SK-N-SH (cell line): ENCODE data around the gene PLXDC1. TPM values are rescaled to one million over a fixed set of nuclear protein-coding genes. Genes with fewer than 3 reads are reported as not detected.

ENCODE experiments used
- CTCF ChIA-PET: fragments of 300-600, 350-600 bp; formaldehyde crosslinking; extraction: SDS; loops from one replicate; lab custom pipeline; 2021; lab: Yijun Ruan, JAX
- POLR2A ChIA-PET: fragments of 350-600 bp; sonication (Branson Sonifier 250); formaldehyde crosslinking; extraction: SDS; loops from one replicate; lab custom pipeline; 2020; ENCODE audit warnings: antibody characterized with exemption, inconsistent platforms; lab: Yijun Ruan, JAX
- DNase-seq: peaks from one replicate; pipeline ENCODE4 v3.0.0; 2012
- H2AFZ ChIP-seq: fragments of 200-600 bp; sonication (generic); 2 replicates; pipeline ENCODE4 v1.8.1; 2016; ENCODE audit warnings: antibody characterized with exemption, mild to moderate bottlenecking, low read depth
- H3F3A ChIP-seq: fragments of 200-600 bp; sonication (generic); replicated peaks from 2 replicates; pipeline ENCODE3; 2016; ENCODE audit warnings: antibody characterized with exemption, mild to moderate bottlenecking; ENCODE audit not compliant: insufficient read depth
- H3K27ac ChIP-seq, 2 experiments: fragments of 200-500 bp in 1 of 2; fragments of 200-600 bp in 1 of 2; sonication (Bioruptor generic) in 1 of 2; sonication (generic), shearing (Covaris generic) in 1 of 2; 2 replicates each; pipeline versions ENCODE4 v1.5.1 to v1.6.1; 2014 to 2016; ENCODE audit warnings: low read depth in 2 of 2, inconsistent platforms in 1 of 2, low read length in 1 of 2, mild to moderate bottlenecking in 1 of 2, mixed read lengths in 1 of 2
- H3K27me3 ChIP-seq: fragments of 200-600 bp; sonication (generic), shearing (Covaris generic); 2 replicates; pipeline ENCODE4 v1.6.1; 2016; ENCODE audit warnings: mixed run types; ENCODE audit not compliant: insufficient read depth
- H3K36me3 ChIP-seq, 2 experiments: fragments of 200-500 bp in 1 of 2; fragments of 200-600 bp in 1 of 2; sonication (Bioruptor generic) in 1 of 2; sonication (generic) in 1 of 2; replicated peaks in 1 of 2; 2 replicates each; pipeline versions ENCODE3 to v1.5.1; 2014 to 2016; ENCODE audit warnings: low read length in 1 of 2, mild to moderate bottlenecking in 1 of 2; ENCODE audit not compliant: insufficient read depth in 2 of 2, control insufficient read depth in 1 of 2
- H3K4me1 ChIP-seq, 2 experiments: fragments of 200-500 bp in 1 of 2; fragments of 200-600 bp in 1 of 2; sonication (Bioruptor generic) in 1 of 2; sonication (generic), shearing (Covaris generic) in 1 of 2; 2 replicates each; pipeline versions ENCODE4 v1.5.1 to v1.6.1; 2014 to 2016; ENCODE audit warnings: low read depth in 1 of 2, low read length in 1 of 2, mixed run types in 1 of 2; ENCODE audit not compliant: insufficient read depth in 2 of 2, control insufficient read depth in 1 of 2
- H3K4me2 ChIP-seq: fragments of 200-600 bp; sonication (generic), shearing (Covaris generic); 2 replicates; pipeline ENCODE4 v1.6.1; 2017; ENCODE audit warnings: mixed run types
- H3K4me3 ChIP-seq, 2 experiments: fragments of 200-500 bp in 1 of 2; fragments of 200-600 bp in 1 of 2; sonication (Bioruptor generic) in 1 of 2; sonication (generic), shearing (Covaris generic) in 1 of 2; 2 replicates each; pipeline versions ENCODE4 v1.5.1 to v1.8.1; 2014 to 2016; ENCODE audit warnings: low read depth in 2 of 2, inconsistent platforms in 1 of 2, low read length in 1 of 2, mild to moderate bottlenecking in 1 of 2, mixed read lengths in 1 of 2, moderate library complexity in 1 of 2
- H3K79me2 ChIP-seq: fragments of 200-600 bp; sonication (generic); 2 replicates; pipeline ENCODE4 v1.8.1; 2017; ENCODE audit warnings: mild to moderate bottlenecking; ENCODE audit not compliant: insufficient read depth
- H3K9ac ChIP-seq: fragments of 200-600 bp; sonication (generic); 2 replicates; pipeline ENCODE4 v1.6.1; 2017; ENCODE audit warnings: mixed run types
- H3K9me2 ChIP-seq: fragments of 200-600 bp; sonication (generic); 2 replicates; pipeline ENCODE4 v1.6.1; 2017; ENCODE audit warnings: mixed run types
- H3K9me3 ChIP-seq: fragments of 200-600 bp; sonication (generic); 2 replicates; pipeline ENCODE4 v1.6.1; 2017; ENCODE audit warnings: mixed run types, mild to moderate bottlenecking, moderate library complexity
- H4K20me1 ChIP-seq: fragments of 200-600 bp; sonication (generic); 2 replicates; pipeline ENCODE4 v1.6.1; 2017; ENCODE audit warnings: mild to moderate bottlenecking, mixed run types; ENCODE audit not compliant: insufficient read depth
- EP300 ChIP-seq, 2 experiments: IDR thresholded peaks; 2 replicates each; pipeline versions ENCODE4 v1.4.0 to v1.6.1; 2012; ENCODE audit warnings: borderline replicate concordance in 1 of 2, low read depth in 1 of 2, low read length in 1 of 2
- EZH2phosphoT487 ChIP-seq: fragments of 200-600 bp; sonication (generic); IDR thresholded peaks from 2 replicates; pipeline ENCODE4 v1.6.1; 2017; ENCODE audit warnings: low read depth, mixed run types, mild to moderate bottlenecking, antibody characterized with exemption, moderate library complexity, borderline replicate concordance
- GABPA ChIP-seq: IDR thresholded peaks from 2 replicates; pipeline ENCODE4 v1.4.0; 2012; ENCODE audit warnings: low read depth, mild to moderate bottlenecking
- JUND ChIP-seq: IDR thresholded peaks from 2 replicates; pipeline ENCODE4 v1.4.0; 2012
- MXI1 ChIP-seq: IDR thresholded peaks from 2 replicates; pipeline ENCODE4 v1.6.1; 2012; ENCODE audit warnings: mild to moderate bottlenecking, low read depth, low read length, improper control_type of control experiment
- NFIC ChIP-seq: IDR thresholded peaks from 2 replicates; pipeline ENCODE4 v1.4.0; 2012; ENCODE audit warnings: borderline replicate concordance
- NRF1 ChIP-seq: IDR thresholded peaks from 2 replicates; pipeline ENCODE4 v1.6.1; 2012; ENCODE audit warnings: low read depth, mild to moderate bottlenecking, low read length
- POLR2AphosphoS5 ChIP-seq: IDR thresholded peaks from 2 replicates; pipeline ENCODE4 v1.6.1; 2012; ENCODE audit warnings: low read depth, low read length
- SMC3 ChIP-seq: IDR thresholded peaks from 2 replicates; pipeline ENCODE4 v1.6.1; 2012; ENCODE audit warnings: low read depth, low read length, improper control_type of control experiment
- TCF12 ChIP-seq: IDR thresholded peaks from 2 replicates; pipeline ENCODE4 v1.4.0; 2012
- TEAD4 ChIP-seq: IDR thresholded peaks from 2 replicates; pipeline ENCODE4 v1.4.0; 2012; ENCODE audit warnings: mild to moderate bottlenecking, borderline replicate concordance; ENCODE audit not compliant: insufficient read depth
- YY1 ChIP-seq: IDR thresholded peaks from 2 replicates; pipeline ENCODE4 v1.4.0; 2012; ENCODE audit warnings: low read depth, mild to moderate bottlenecking
- WGBS: methylation state at CpG from one replicate; pipeline ENCODE4 v1.1.6; 2017; ENCODE audit warnings: low lambda C conversion rate; 5-methylcytosine and 5-hydroxymethylcytosine counted together
- polyA plus RNA-seq, 3 experiments: library from polyadenylated mRNA; depleted of rRNA; stranded (reverse); fragments of >200 nt; gene quantifications; 2 replicates each; pipeline ENCODE4 v1.2.3, GENCODE V29; 2012
- TF ChIP-seq, protein P1 (sequence below): IDR thresholded peaks from 2 replicates; pipeline ENCODE4 v1.4.0; 2012; ENCODE audit warnings: low read depth, borderline replicate concordance
- TF ChIP-seq, protein P2 (sequence below): fragments of 150-350 bp; IDR thresholded peaks from 2 replicates; pipeline ENCODE4 v1.6.1; 2016; ENCODE audit warnings: mild to moderate bottlenecking, low read depth, low read length
- TF ChIP-seq, protein P3 (sequence below): IDR thresholded peaks from 2 replicates; pipeline ENCODE4; 2012
- TF ChIP-seq, protein P4 (sequence below): IDR thresholded peaks from 2 replicates; pipeline ENCODE4 v1.4.0; 2012; ENCODE audit warnings: low read depth
- TF ChIP-seq, protein P5 (sequence below): fragments of 150-350 bp; IDR thresholded peaks from 2 replicates; pipeline ENCODE4 v1.6.1; 2017; ENCODE audit warnings: antibody characterized with exemption, low read length, low read depth, borderline replicate concordance
- TF ChIP-seq, protein P6 (sequence below): IDR thresholded peaks from 2 replicates; pipeline ENCODE4 v1.6.1; 2012; ENCODE audit warnings: mild to moderate bottlenecking, low read depth, low read length, moderate library complexity
- TF ChIP-seq, protein P7 (sequence below): fragments of 200-600 bp; sonication (generic); IDR thresholded peaks from 2 replicates; pipeline ENCODE4 v1.6.1; 2017; ENCODE audit warnings: antibody characterized with exemption, mild to moderate bottlenecking, moderate library complexity
- TF ChIP-seq, protein P8 (sequence below): IDR thresholded peaks from 2 replicates; pipeline ENCODE4 v1.4.0; 2012; ENCODE audit warnings: low read depth, borderline replicate concordance

PLXDC1 gene
- polyA plus RNA-seq, 1 of the 3 experiments (the other 2 are of a cell fraction), result 1.5 TPM

DNA sequence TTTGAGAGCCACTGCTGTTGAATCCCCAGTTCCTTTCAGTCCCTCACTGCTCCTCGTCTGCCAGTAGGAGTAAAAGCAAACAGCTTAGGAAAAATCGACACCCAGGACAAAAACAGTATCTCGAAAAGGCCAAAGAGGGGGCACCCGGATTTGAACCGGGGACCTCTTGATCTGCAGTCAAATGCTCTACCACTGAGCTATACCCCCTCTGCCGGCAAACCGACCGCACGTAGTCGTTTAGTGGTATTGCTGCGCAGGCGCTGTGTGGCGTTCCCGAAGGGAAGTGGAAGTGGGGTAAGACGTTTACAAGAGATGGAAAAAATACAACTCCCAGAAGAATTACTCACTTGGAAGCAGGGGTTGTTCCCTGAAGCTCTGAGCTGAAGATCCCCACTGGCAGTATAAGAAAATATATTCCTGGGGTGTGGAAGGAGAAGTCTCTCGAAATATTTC, 2.2 kb upstream of the PLXDC1 start:
- Histone ChIP-seq H3F3A (peaks cover 12% of the 10 kb centered on the region), H3K4me1 (peaks cover 0 to 20% of the 10 kb centered on the region in 2 experiments; a peak in 1 of 4 replicates), H4K20me1 (no peaks in the 10 kb centered on the region), H3K9ac (peak overlapping the region; percentile 72), H3K4me3 (peak overlapping the region; percentile 83 to 89), H3K9me2 (no peaks in the 10 kb centered on the region), H3K27me3 (peaks cover 13% of the 10 kb centered on the region; the same call in 1 of the 2 replicates), H3K36me3 (no peaks in the 10 kb centered on the region), H3K27ac (peak overlapping the region; percentile 58 to 59), H3K9me3 (no peaks in the 10 kb centered on the region), H3K4me2 (peak overlapping the region; percentile 88), H3K79me2 (no peaks in the 10 kb centered on the region), H2AFZ (peak overlapping the region; percentile 94)
- DNase-seq, result peak; percentile 68
- 2% methylated on average over 16 of the region's 16 CpGs for WGBS
- CTCF ChIA-PET, result interaction anchor here (0.6 to 6.2 kb wide), 53 partner anchors 11 to 469 kb away, joined by 3 to 174 read pairs (median 5); partner anchors contain the start of genes ARL5C, LASP1, LASP1NB and PIP4K2B
- POLR2A ChIA-PET, result interaction anchor here (1.0 to 1.6 kb wide), 4 partner anchors 10 to 300 kb away, joined by 3 to 6 read pairs (median 4); partner anchors contain the start of gene LASP1
- TF ChIP-seq, protein P1, sequence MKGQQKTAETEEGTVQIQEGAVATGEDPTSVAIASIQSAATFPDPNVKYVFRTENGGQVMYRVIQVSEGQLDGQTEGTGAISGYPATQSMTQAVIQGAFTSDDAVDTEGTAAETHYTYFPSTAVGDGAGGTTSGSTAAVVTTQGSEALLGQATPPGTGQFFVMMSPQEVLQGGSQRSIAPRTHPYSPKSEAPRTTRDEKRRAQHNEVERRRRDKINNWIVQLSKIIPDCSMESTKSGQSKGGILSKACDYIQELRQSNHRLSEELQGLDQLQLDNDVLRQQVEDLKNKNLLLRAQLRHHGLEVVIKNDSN, result 0 out of 2 replicates have a peak, but pooled peaks have one; percentile 11
- TF ChIP-seq, protein P2, sequence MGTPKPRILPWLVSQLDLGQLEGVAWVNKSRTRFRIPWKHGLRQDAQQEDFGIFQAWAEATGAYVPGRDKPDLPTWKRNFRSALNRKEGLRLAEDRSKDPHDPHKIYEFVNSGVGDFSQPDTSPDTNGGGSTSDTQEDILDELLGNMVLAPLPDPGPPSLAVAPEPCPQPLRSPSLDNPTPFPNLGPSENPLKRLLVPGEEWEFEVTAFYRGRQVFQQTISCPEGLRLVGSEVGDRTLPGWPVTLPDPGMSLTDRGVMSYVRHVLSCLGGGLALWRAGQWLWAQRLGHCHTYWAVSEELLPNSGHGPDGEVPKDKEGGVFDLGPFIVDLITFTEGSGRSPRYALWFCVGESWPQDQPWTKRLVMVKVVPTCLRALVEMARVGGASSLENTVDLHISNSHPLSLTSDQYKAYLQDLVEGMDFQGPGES, result no peak
- TF ChIP-seq EZH2phosphoT487 (no peak), SMC3 (no peak), EP300 (IDR thresholded peaks at IDR 0.05; ENCODE audit: borderline replicate concordance in 1 of 2, low read depth in 1 of 2, low read length in 1 of 2) (peak in 1 of 2 experiments; percentile 54; a peak in 1 of 4 replicates), YY1 (no peak), JUND (no peak), TEAD4 (peak; percentile 97), MXI1 (no peak; the same call in 1 of the 2 replicates), TCF12 (peak; percentile 19; the same call in 1 of the 2 replicates), GABPA (no peak), NFIC (no peak), POLR2AphosphoS5 (no peak), NRF1 (peak; percentile 31; the same call in 1 of the 2 replicates)
- TF ChIP-seq, protein P3, sequence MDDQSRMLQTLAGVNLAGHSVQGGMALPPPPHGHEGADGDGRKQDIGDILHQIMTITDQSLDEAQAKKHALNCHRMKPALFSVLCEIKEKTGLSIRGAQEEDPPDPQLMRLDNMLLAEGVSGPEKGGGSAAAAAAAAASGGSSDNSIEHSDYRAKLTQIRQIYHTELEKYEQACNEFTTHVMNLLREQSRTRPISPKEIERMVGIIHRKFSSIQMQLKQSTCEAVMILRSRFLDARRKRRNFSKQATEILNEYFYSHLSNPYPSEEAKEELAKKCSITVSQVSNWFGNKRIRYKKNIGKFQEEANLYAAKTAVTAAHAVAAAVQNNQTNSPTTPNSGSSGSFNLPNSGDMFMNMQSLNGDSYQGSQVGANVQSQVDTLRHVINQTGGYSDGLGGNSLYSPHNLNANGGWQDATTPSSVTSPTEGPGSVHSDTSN, result 0 out of 2 replicates have a peak, but pooled peaks have one; percentile 6
- TF ChIP-seq, protein P4, sequence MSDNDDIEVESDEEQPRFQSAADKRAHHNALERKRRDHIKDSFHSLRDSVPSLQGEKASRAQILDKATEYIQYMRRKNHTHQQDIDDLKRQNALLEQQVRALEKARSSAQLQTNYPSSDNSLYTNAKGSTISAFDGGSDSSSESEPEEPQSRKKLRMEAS, result no peak
- TF ChIP-seq, protein P5, sequence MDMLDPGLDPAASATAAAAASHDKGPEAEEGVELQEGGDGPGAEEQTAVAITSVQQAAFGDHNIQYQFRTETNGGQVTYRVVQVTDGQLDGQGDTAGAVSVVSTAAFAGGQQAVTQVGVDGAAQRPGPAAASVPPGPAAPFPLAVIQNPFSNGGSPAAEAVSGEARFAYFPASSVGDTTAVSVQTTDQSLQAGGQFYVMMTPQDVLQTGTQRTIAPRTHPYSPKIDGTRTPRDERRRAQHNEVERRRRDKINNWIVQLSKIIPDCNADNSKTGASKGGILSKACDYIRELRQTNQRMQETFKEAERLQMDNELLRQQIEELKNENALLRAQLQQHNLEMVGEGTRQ, result no peak
- TF ChIP-seq, protein P6, sequence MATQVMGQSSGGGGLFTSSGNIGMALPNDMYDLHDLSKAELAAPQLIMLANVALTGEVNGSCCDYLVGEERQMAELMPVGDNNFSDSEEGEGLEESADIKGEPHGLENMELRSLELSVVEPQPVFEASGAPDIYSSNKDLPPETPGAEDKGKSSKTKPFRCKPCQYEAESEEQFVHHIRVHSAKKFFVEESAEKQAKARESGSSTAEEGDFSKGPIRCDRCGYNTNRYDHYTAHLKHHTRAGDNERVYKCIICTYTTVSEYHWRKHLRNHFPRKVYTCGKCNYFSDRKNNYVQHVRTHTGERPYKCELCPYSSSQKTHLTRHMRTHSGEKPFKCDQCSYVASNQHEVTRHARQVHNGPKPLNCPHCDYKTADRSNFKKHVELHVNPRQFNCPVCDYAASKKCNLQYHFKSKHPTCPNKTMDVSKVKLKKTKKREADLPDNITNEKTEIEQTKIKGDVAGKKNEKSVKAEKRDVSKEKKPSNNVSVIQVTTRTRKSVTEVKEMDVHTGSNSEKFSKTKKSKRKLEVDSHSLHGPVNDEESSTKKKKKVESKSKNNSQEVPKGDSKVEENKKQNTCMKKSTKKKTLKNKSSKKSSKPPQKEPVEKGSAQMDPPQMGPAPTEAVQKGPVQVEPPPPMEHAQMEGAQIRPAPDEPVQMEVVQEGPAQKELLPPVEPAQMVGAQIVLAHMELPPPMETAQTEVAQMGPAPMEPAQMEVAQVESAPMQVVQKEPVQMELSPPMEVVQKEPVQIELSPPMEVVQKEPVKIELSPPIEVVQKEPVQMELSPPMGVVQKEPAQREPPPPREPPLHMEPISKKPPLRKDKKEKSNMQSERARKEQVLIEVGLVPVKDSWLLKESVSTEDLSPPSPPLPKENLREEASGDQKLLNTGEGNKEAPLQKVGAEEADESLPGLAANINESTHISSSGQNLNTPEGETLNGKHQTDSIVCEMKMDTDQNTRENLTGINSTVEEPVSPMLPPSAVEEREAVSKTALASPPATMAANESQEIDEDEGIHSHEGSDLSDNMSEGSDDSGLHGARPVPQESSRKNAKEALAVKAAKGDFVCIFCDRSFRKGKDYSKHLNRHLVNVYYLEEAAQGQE, result 0 out of 2 replicates have a peak, but pooled peaks have one; percentile 46
- TF ChIP-seq, protein P7, sequence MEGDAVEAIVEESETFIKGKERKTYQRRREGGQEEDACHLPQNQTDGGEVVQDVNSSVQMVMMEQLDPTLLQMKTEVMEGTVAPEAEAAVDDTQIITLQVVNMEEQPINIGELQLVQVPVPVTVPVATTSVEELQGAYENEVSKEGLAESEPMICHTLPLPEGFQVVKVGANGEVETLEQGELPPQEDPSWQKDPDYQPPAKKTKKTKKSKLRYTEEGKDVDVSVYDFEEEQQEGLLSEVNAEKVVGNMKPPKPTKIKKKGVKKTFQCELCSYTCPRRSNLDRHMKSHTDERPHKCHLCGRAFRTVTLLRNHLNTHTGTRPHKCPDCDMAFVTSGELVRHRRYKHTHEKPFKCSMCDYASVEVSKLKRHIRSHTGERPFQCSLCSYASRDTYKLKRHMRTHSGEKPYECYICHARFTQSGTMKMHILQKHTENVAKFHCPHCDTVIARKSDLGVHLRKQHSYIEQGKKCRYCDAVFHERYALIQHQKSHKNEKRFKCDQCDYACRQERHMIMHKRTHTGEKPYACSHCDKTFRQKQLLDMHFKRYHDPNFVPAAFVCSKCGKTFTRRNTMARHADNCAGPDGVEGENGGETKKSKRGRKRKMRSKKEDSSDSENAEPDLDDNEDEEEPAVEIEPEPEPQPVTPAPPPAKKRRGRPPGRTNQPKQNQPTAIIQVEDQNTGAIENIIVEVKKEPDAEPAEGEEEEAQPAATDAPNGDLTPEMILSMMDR, result no peak; the same call in 1 of the 2 replicates
- TF ChIP-seq, protein P8, sequence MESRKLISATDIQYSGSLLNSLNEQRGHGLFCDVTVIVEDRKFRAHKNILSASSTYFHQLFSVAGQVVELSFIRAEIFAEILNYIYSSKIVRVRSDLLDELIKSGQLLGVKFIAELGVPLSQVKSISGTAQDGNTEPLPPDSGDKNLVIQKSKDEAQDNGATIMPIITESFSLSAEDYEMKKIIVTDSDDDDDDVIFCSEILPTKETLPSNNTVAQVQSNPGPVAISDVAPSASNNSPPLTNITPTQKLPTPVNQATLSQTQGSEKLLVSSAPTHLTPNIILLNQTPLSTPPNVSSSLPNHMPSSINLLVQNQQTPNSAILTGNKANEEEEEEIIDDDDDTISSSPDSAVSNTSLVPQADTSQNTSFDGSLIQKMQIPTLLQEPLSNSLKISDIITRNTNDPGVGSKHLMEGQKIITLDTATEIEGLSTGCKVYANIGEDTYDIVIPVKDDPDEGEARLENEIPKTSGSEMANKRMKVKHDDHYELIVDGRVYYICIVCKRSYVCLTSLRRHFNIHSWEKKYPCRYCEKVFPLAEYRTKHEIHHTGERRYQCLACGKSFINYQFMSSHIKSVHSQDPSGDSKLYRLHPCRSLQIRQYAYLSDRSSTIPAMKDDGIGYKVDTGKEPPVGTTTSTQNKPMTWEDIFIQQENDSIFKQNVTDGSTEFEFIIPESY, result no peak
